Colonic mucosa (tissue), 4 donors: Measurements from ENCODE around the gene FOXP1. TPM values are rescaled to one million over a fixed set of nuclear protein-coding genes. Genes with fewer than 3 reads are reported as not detected.

Experiments used
- DNase-seq: peaks from one replicate; pipeline ENCODE4 v3.0.0-alpha.2; 2020
- H3K27ac ChIP-seq: fragments of 200-600 bp; one replicate; pipeline ENCODE4 v1.8.0; 2021
- H3K27me3 ChIP-seq: fragments of 200-600 bp; one replicate; pipeline ENCODE4 v1.8.0; 2021
- H3K36me3 ChIP-seq: fragments of 200-600 bp; one replicate; pipeline ENCODE4 v1.8.0; 2021
- H3K4me1 ChIP-seq: fragments of 200-600 bp; one replicate; pipeline ENCODE4 v1.8.0; 2021; ENCODE audit warnings: mild to moderate bottlenecking
- H3K4me3 ChIP-seq: fragments of 200-600 bp; one replicate; pipeline ENCODE4 v1.8.0; 2021
- H3K9ac ChIP-seq, 2 donors: one replicate each; pipeline ENCODE4 v1.7.0; 2013; ENCODE audit warnings: control low read depth in 2 of 2, low read depth in 2 of 2, low read length in 2 of 2
- H3K9me3 ChIP-seq: fragments of 200-600 bp; one replicate; pipeline ENCODE4 v1.8.0; 2021
- CTCF ChIP-seq: fragments of 200-600 bp; IDR thresholded peaks from one replicate; pipeline ENCODE4 v1.8.0; 2022; ENCODE audit warnings: antibody characterized with exemption, mild to moderate bottlenecking
- intact Hi-C: fragments of 100-400 bp; cut with DNase I; formaldehyde crosslinking; loops from one replicate; pipeline ENCODE4 v1.14.1; 2022
- total RNA-seq, 2 donors: library from RNA; stranded (reverse); fragmentation: NEBNext Ultra II Directional in 1 of 2; extraction: Animal tissue kit (Norgen Biotek cat#: 25700) in 1 of 2; gene quantifications; one replicate each; pipeline ENCODE4 v1.2.1, GENCODE V29; 2021
- donor health status: healthy.
- donor health status: DM: no; HTN: no; CAD: no.
- donor health status: DM: no; HTN: no; CAD: no.

Gene FOXP1
- total RNA-seq, 2 donors from 2014 or later, result 127 to 128 TPM

GRCh38 chr3:71133865-71134264 is 449.7 kb downstream of the FOXP1 start:
- peak overlapping the region; percentile 82 for H3K27ac ChIP-seq
- H3K9ac ChIP-seq, result peak overlapping the region in 1 of 2 donors; percentile 52
- peaks cover 7% of the 10 kb centered on the region for H3K4me1 ChIP-seq
- intact Hi-C loops, result loop anchor here (5.0 kb wide), 1 partner anchor 448 kb away; the partner anchor contains the start of gene FOXP1
- DNase-seq, result peak; percentile 68
- H3K36me3 ChIP-seq, result no peaks in the 10 kb centered on the region
- no peak overlapping the region for H3K4me3 ChIP-seq
- H3K9me3 ChIP-seq, result no peaks in the 10 kb centered on the region
- no peaks in the 10 kb centered on the region for H3K27me3 ChIP-seq
- TF ChIP-seq CTCF, result no peak

DNA sequence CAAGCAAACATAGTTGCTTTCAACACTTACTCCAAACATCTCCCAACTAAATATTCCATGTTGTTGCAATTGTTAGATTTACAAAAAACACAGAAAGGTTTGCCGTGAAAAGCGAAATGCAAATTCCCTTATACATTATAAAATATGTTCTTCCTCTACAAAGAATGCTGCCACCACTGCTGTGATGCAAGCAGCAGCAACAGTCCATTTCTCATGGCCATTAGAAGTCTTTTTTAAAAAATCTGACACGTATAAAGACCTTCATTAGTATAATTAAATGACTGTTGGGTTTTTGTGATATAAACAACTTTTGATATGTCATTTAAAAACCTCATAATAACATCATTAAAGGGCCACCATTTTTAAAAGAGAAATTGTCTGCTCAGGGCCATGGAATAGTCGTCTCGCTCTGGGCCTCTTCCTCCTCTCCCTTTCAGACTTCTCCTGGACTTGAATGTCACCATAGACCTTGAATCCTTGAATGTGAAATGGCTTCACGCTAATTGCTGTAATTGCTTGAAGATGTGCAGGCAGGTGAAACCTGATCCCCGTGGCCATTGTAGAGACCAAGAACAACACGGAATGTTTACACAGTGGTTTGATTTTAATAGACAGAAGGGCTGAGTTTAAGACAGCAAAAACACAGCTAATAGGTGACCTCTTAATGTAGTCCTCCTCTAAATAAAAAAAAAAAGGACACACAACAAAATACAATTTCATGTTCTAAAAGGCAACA is 450.4 kb downstream of the FOXP1 start:
- Histone ChIP-seq H3K9ac (peak overlapping the region in 1 of 2 donors; percentile 94), H3K27me3 (no peaks in the 10 kb centered on the region), H3K4me1 (peaks cover 10% of the 10 kb centered on the region), H3K27ac (peak overlapping the region; percentile 82), H3K9me3 (no peaks in the 10 kb centered on the region), H3K4me3 (no peak overlapping the region), H3K36me3 (no peaks in the 10 kb centered on the region)
- TF ChIP-seq CTCF, result no peak
- intact Hi-C loops, result loop anchor here (5.0 kb wide), 1 partner anchor 449 kb away; the partner anchor contains the start of gene FOXP1
- no peak for DNase-seq

DNA sequence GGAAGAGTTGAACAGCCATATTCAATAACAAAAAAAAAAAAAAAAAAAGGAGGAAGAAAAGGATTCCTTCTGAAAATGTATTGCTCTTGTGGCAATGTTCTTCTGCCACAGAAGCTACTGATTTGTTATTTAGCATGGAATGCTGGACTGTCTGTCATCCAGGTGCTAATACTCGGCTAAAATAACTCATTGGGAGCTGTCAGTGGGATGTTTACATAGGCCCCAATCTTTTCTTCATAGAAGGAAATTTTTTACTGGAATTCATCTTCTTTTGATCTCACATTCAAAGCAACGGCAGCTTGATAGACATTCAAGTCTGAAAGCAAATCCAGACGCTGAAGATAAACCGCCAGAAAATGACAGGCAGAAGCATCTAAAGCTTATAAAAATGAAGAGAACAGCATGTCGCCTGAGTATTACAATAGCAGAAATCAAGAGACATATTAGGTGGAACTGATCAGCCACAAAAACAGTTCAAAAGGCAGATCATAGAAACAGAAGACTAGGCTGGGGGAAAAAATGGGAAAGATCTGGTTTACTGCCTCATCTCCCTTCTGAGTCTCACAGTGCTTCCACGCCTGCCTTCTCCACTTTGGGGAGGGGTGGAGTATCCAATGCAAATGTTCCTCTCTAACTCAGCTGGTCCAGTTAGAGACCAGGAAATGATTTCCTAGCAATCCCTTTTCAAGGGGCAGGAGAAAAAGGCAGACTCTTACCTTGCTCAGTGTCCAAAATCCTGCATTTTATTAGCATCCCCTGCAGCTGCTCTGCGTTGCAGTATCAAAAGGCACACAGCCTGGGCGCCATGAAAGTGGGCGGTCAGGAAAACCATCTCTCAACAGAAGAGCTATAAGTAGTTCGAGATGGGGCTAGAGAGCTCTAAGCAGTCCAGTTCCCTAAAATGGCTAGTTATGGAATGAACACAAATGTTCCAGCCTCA is 451.9 kb downstream of the FOXP1 start:
- H3K9me3 ChIP-seq, result no peaks in the 10 kb centered on the region
- peak overlapping the region; percentile 46 to 94 for H3K9ac ChIP-seq
- peak; percentile 69 for DNase-seq
- H3K27me3 ChIP-seq, result no peaks in the 10 kb centered on the region
- H3K36me3 ChIP-seq, result no peaks in the 10 kb centered on the region
- TF ChIP-seq CTCF, result no peak
- peaks cover 10% of the 10 kb centered on the region for H3K4me1 ChIP-seq
- no peak overlapping the region for H3K4me3 ChIP-seq
- intact Hi-C loops, result loop anchor here (5.0 kb wide), 1 partner anchor 451 kb away; the partner anchor contains the start of gene FOXP1
- H3K27ac ChIP-seq, result peak overlapping the region; percentile 88

DNA sequence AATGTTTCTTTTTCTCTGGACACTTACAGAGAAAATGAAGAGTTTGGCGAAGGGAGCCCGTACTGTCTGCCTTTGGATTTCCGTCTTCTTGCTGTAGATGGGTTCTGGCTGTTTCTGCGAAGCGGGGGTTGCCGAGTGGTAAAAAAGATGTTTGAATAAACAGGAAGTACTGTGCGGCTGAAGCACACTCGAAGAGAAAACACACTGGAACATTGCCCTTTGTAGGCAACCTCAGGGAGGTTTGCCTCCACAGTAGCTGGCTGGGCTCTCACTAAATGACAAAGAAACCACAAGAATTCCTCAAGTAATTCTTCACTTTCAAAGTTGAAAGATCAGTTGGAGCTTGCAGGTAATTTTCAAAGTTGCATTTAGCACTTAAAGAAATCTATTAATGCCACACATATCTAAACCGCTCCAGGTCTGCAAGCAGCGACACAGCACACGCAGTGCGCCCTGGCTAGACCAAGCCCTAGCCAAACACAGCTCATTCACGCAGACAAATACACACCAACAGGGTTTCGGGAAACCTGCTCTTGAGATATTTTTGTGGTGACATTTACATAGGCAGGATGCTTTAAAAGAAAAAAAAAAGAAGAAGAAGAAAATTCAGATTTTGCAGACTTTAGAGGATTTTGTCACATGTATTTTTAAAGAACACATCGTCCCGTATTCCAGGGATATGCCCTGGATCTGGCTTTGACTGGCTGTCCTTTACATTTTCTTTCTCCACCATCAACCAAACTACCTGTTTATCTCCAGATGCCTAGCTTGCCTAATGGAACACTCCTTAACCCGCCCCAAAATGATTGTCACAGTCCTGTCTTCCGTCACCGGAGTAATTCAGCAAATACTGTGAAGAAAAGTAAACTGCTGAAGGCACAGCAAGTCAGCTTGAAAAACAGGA is 452.8 kb downstream of the FOXP1 start:
- Histone ChIP-seq H3K27ac (peak overlapping the region; percentile 88), H3K9ac (peak overlapping the region; percentile 51 to 94), H3K4me1 (peaks cover 10% of the 10 kb centered on the region), H3K36me3 (no peaks in the 10 kb centered on the region), H3K27me3 (no peaks in the 10 kb centered on the region), H3K9me3 (no peaks in the 10 kb centered on the region), H3K4me3 (peak overlapping the region; percentile 39)
- peak; percentile 82 for DNase-seq
- no peak for TF ChIP-seq CTCF
- intact Hi-C loops, result loop anchor here (5.0 kb wide), 1 partner anchor 452 kb away; the partner anchor contains the start of gene FOXP1
